ENCODE results near the gene SLC41A2.

Gene SLC41A2

DNA sequence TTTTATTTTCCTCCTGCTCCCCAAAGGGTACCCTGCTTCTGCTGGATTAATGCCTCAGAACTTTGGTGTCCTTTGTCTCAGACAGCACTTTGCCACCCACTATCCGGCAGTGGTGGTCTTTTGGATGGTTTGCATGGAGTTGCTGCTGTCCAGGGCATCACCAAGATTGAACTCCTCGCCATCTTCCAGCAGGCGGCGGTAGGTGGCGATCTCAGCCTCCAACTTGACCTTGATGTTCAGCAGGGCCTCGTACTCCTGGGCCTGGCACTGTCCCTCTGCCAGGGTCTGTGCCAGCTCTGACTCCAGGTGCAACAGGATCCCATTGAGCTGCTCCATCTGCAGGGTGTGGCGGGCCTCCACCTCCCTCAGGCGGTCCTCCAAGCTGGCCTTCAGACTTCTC lies 18.6 kb upstream of the SLC41A2 start:
- Histone ChIP-seq H3K4ac (ENCODE audit: low read length) (no peak overlapping the region), H2BK120ac (ENCODE audit: low read depth, low read length) (no peak overlapping the region), H3K79me1 (ENCODE audit: low read depth, low read length) (no peaks in the 10 kb centered on the region), H3K27ac (replicated peaks; ENCODE audit: low read length) (no peak overlapping the region), H3K36me3 (replicated peaks in 1 of 2; ENCODE audit: control insufficient read depth in 2 of 2, insufficient read depth in 2 of 2, low read length in 2 of 2) (no peaks in the 10 kb centered on the region), H3K9ac (ENCODE audit: low read depth, low read length, poor library complexity) (no peak overlapping the region), H3K18ac (ENCODE audit: low read length) (no peak overlapping the region), H3K4me2 (ENCODE audit: insufficient read depth, low read length, poor library complexity, severe bottlenecking) (no peak overlapping the region), H3K9me3 (replicated peaks in 1 of 2; ENCODE audit: control insufficient read depth in 2 of 2, insufficient read depth in 1 of 2, low read depth in 1 of 2, low read length in 2 of 2) (no peaks in the 10 kb centered on the region), H2AK5ac (ENCODE audit: low read depth, low read length) (no peak overlapping the region), H2BK15ac (ENCODE audit: low read length) (no peak overlapping the region), H3K4me3 (ENCODE audit: low read length in 2 of 2) (peak overlapping the region in 1 of 2 donors; percentile 50), H4K91ac (ENCODE audit: low read depth, low read length, poor library complexity) (no peak overlapping the region), H4K8ac (ENCODE audit: low read depth, low read length) (no peak overlapping the region), H3K14ac (ENCODE audit: low read length) (no peak overlapping the region), H3K4me1 (ENCODE audit: control insufficient read depth in 2 of 2, insufficient read depth in 1 of 2, low read depth in 1 of 2, low read length in 2 of 2) (no peaks in the 10 kb centered on the region), H2AFZ (ENCODE audit: low read length) (no peak overlapping the region), H2BK5ac (ENCODE audit: low read length) (no peak overlapping the region), H2BK12ac (ENCODE audit: low read length) (no peak overlapping the region), H3K27me3 (ENCODE audit: control insufficient read depth in 3 of 3, insufficient read depth in 3 of 3, low read depth in 1 of 3, low read length in 3 of 3) (peaks cover 0 to 9% (median 0%) of the 10 kb centered on the region in 3 experiments), H3K23ac (ENCODE audit: low read depth, low read length, poor library complexity) (no peak overlapping the region)
- no peak for DNase-seq (ENCODE audit: low spot score)
- WGBS, 2 donors (ENCODE audit: extremely low coverage in 2 of 2, insufficient read length in 2 of 2, insufficient replicate concordance in 1 of 2) = no CpG with 5 or more reads among the region's 8 CpGs

DNA sequence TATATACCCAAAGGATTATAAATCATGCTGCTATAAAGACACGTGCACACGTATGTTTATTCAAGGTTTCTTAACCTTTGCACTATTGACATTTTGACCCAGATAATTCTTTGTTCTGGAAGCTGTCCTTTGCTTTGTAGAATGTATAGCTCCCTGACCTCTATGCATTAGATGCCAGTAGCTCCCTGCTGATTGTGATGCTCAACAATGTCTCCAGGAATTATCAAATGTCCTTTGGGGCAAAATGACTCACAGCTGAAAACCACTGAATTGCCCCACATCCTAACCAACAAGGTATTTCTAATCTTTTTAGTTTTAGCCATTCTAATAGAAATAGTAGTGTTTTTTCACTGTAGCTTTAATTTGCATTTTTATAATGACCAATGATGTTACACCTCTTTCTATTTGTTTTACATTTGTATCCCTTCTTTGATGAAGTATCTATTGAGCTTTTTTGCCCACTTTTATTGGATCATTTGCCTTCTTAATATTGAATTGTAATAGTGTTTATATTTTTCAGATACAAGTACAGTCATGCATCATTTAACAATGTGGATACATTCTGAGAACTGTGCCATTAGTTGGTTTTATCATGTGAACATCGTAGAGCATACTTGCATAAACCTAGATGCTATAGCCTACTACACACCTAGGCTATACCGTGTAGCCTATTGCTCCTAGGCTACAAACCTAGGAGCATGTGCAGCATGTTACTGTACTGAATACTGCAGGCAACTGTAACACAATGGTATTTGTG lies 17.7 kb upstream of the SLC41A2 start:
- H2BK120ac ChIP-seq (ENCODE audit: low read depth, low read length) = no peak overlapping the region
- H3K9ac ChIP-seq (ENCODE audit: low read depth, low read length, poor library complexity) = no peak overlapping the region
- H4K8ac ChIP-seq (ENCODE audit: low read depth, low read length) = no peak overlapping the region
- H3K14ac ChIP-seq (ENCODE audit: low read length) = no peak overlapping the region
- no peak overlapping the region for H3K27ac ChIP-seq (replicated peaks; ENCODE audit: low read length)
- H3K9me3 ChIP-seq (replicated peaks in 1 of 2; ENCODE audit: control insufficient read depth in 2 of 2, insufficient read depth in 1 of 2, low read depth in 1 of 2, low read length in 2 of 2) = no peaks in the 10 kb centered on the region
- H2BK12ac ChIP-seq (ENCODE audit: low read length) = no peak overlapping the region
- H3K4ac ChIP-seq (ENCODE audit: low read length) = no peak overlapping the region
- H3K27me3 ChIP-seq (ENCODE audit: control insufficient read depth in 3 of 3, insufficient read depth in 3 of 3, low read depth in 1 of 3, low read length in 3 of 3) = peaks cover 0 to 10% (median 0%) of the 10 kb centered on the region in 3 experiments
- H3K18ac ChIP-seq (ENCODE audit: low read length) = no peak overlapping the region
- no peak overlapping the region for H3K23ac ChIP-seq (ENCODE audit: low read depth, low read length, poor library complexity)
- H3K4me2 ChIP-seq (ENCODE audit: insufficient read depth, low read length, poor library complexity, severe bottlenecking) = no peak overlapping the region
- no peak overlapping the region for H3K4me3 ChIP-seq (ENCODE audit: low read length in 2 of 2)
- no peak overlapping the region for H2AFZ ChIP-seq (ENCODE audit: low read length)
- no peak overlapping the region for H2BK5ac ChIP-seq (ENCODE audit: low read length)
- no peaks in the 10 kb centered on the region for H3K36me3 ChIP-seq (replicated peaks in 1 of 2; ENCODE audit: control insufficient read depth in 2 of 2, insufficient read depth in 2 of 2, low read length in 2 of 2)
- no peak overlapping the region for H2BK15ac ChIP-seq (ENCODE audit: low read length)
- H2AK5ac ChIP-seq (ENCODE audit: low read depth, low read length) = no peak overlapping the region
- H3K4me1 ChIP-seq (ENCODE audit: control insufficient read depth in 2 of 2, insufficient read depth in 1 of 2, low read depth in 1 of 2, low read length in 2 of 2) = no peaks in the 10 kb centered on the region
- H3K79me1 ChIP-seq (ENCODE audit: low read depth, low read length) = no peaks in the 10 kb centered on the region
- DNase-seq (ENCODE audit: low spot score) = no peak
- no peak overlapping the region for H4K91ac ChIP-seq (ENCODE audit: low read depth, low read length, poor library complexity)
- no CpG with 5 or more reads among the region's 4 CpGs for WGBS, 2 donors (ENCODE audit: extremely low coverage in 2 of 2, insufficient read length in 2 of 2, insufficient replicate concordance in 1 of 2)

DNA sequence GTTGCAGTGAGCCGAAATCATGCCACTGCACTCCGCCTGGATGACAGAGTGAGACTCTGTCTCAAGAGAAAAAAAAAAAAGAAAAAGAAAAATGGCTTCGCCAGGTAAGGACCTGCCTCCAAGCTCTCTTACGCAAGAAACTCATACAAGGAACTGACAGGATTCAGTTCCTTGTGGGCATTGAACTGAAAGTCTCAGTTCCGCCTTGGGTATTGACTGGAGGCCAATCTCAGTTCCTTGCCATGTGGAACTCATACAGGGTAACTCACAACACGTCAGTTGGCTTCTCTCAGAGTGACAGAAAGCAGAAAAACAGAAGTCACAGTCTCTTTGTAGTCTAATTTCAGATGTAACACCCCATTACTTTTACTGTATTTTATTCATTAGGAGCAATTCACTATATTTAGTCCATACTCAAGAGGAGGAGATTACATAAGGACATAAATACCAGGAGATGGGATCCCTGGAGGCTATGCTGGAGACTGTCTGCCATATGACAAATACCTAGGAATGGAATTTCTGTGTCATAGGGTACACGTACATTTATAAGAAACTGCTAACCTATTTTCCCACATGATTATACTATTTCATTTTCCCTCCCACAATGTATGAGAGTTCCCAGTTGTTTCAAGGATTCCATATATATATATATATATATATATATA lies 16.7 kb upstream of the SLC41A2 start:
- Histone ChIP-seq H3K9me3 (replicated peaks in 1 of 2; ENCODE audit: control insufficient read depth in 2 of 2, insufficient read depth in 1 of 2, low read depth in 1 of 2, low read length in 2 of 2) (no peaks in the 10 kb centered on the region), H3K9ac (ENCODE audit: low read depth, low read length, poor library complexity) (no peak overlapping the region), H3K79me1 (ENCODE audit: low read depth, low read length) (no peaks in the 10 kb centered on the region), H2BK5ac (ENCODE audit: low read length) (no peak overlapping the region), H3K4ac (ENCODE audit: low read length) (no peak overlapping the region), H3K18ac (ENCODE audit: low read length) (no peak overlapping the region), H3K14ac (ENCODE audit: low read length) (no peak overlapping the region), H2AFZ (ENCODE audit: low read length) (no peak overlapping the region), H3K4me2 (ENCODE audit: insufficient read depth, low read length, poor library complexity, severe bottlenecking) (no peak overlapping the region), H2BK12ac (ENCODE audit: low read length) (no peak overlapping the region), H2BK120ac (ENCODE audit: low read depth, low read length) (no peak overlapping the region), H3K4me3 (ENCODE audit: low read length in 2 of 2) (no peak overlapping the region), H3K27me3 (ENCODE audit: control insufficient read depth in 3 of 3, insufficient read depth in 3 of 3, low read depth in 1 of 3, low read length in 3 of 3) (peaks cover 0 to 19% (median 0%) of the 10 kb centered on the region in 3 experiments), H3K36me3 (replicated peaks in 1 of 2; ENCODE audit: control insufficient read depth in 2 of 2, insufficient read depth in 2 of 2, low read length in 2 of 2) (no peaks in the 10 kb centered on the region), H3K23ac (ENCODE audit: low read depth, low read length, poor library complexity) (no peak overlapping the region), H4K91ac (ENCODE audit: low read depth, low read length, poor library complexity) (no peak overlapping the region), H2AK5ac (ENCODE audit: low read depth, low read length) (no peak overlapping the region), H2BK15ac (ENCODE audit: low read length) (no peak overlapping the region), H3K27ac (replicated peaks; ENCODE audit: low read length) (no peak overlapping the region), H3K4me1 (ENCODE audit: control insufficient read depth in 2 of 2, insufficient read depth in 1 of 2, low read depth in 1 of 2, low read length in 2 of 2) (no peaks in the 10 kb centered on the region), H4K8ac (ENCODE audit: low read depth, low read length) (no peak overlapping the region)
- no CpG with 5 or more reads among the region's 7 CpGs for WGBS, 2 donors (ENCODE audit: extremely low coverage in 2 of 2, insufficient read length in 2 of 2, insufficient replicate concordance in 1 of 2)
- DNase-seq (ENCODE audit: low spot score) = no peak

DNA sequence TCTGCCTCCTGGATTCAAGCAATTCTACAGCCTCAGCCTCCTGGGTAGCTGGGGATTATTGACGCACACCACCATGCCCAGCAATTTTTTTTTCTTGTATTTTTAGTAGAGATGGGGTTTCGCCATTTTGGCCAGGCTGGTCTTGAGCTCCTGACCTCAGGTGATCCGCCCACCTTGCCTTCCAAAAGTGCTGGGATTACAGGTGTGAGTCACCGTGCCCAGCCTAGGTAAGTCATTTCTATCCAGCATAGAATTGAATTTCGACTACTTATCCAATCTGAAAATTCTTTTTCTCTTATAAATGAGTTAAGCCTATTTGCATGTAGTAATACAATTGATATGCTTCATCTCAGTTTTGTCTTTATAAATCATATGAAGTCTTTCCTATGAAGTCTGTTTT lies 15.2 kb upstream of the SLC41A2 start:
- no CpG with 5 or more reads among the region's 5 CpGs for WGBS, 2 donors (ENCODE audit: extremely low coverage in 2 of 2, insufficient read length in 2 of 2, insufficient replicate concordance in 1 of 2)
- Histone ChIP-seq H3K4me2 (ENCODE audit: insufficient read depth, low read length, poor library complexity, severe bottlenecking) (no peak overlapping the region), H4K8ac (ENCODE audit: low read depth, low read length) (no peak overlapping the region)

More for the DNA sequence above, 15.2 kb upstream of the SLC41A2 start:
- no peak overlapping the region for H2BK120ac ChIP-seq (ENCODE audit: low read depth, low read length)
- no peak overlapping the region for H3K4ac ChIP-seq (ENCODE audit: low read length)
- H3K27ac ChIP-seq (replicated peaks; ENCODE audit: low read length) = no peak overlapping the region
- H2BK12ac ChIP-seq (ENCODE audit: low read length) = no peak overlapping the region
- H3K4me3 ChIP-seq (ENCODE audit: low read length in 2 of 2) = no peak overlapping the region
- no peak overlapping the region for H3K14ac ChIP-seq (ENCODE audit: low read length)
- peaks cover 0 to 18% (median 0%) of the 10 kb centered on the region in 3 experiments for H3K27me3 ChIP-seq (ENCODE audit: control insufficient read depth in 3 of 3, insufficient read depth in 3 of 3, low read depth in 1 of 3, low read length in 3 of 3)
- H3K36me3 ChIP-seq (replicated peaks in 1 of 2; ENCODE audit: control insufficient read depth in 2 of 2, insufficient read depth in 2 of 2, low read length in 2 of 2) = no peaks in the 10 kb centered on the region
- no peak overlapping the region for H4K91ac ChIP-seq (ENCODE audit: low read depth, low read length, poor library complexity)
- no peak for DNase-seq (ENCODE audit: low spot score)
- H3K79me1 ChIP-seq (ENCODE audit: low read depth, low read length) = no peaks in the 10 kb centered on the region
- no peak overlapping the region for H2BK15ac ChIP-seq (ENCODE audit: low read length)
- no peaks in the 10 kb centered on the region for H3K4me1 ChIP-seq (ENCODE audit: control insufficient read depth in 2 of 2, insufficient read depth in 1 of 2, low read depth in 1 of 2, low read length in 2 of 2)
- no peak overlapping the region for H2BK5ac ChIP-seq (ENCODE audit: low read length)
- H3K23ac ChIP-seq (ENCODE audit: low read depth, low read length, poor library complexity) = no peak overlapping the region
- H3K9me3 ChIP-seq (replicated peaks in 1 of 2; ENCODE audit: control insufficient read depth in 2 of 2, insufficient read depth in 1 of 2, low read depth in 1 of 2, low read length in 2 of 2) = no peaks in the 10 kb centered on the region
- H2AFZ ChIP-seq (ENCODE audit: low read length) = no peak overlapping the region
- no peak overlapping the region for H2AK5ac ChIP-seq (ENCODE audit: low read depth, low read length)
- H3K18ac ChIP-seq (ENCODE audit: low read length) = no peak overlapping the region
- H3K9ac ChIP-seq (ENCODE audit: low read depth, low read length, poor library complexity) = no peak overlapping the region

Measured in neuronal stem cell (in vitro differentiated cells).